Ovary (tissue), 3 donors: ENCODE results near the gene SEC14L2.

Experiments
- POLR2A ChIP-seq: fragments of 450-650 bp; IDR thresholded peaks from one replicate; pipeline ENCODE4 v1.6.1; 2017; ENCODE audit warnings: antibody characterized with exemption, mild to moderate bottlenecking, moderate library complexity
- TF ChIP-seq, protein P1 (sequence below), 3 donors: fragments of 450-650 bp in 2 of 3; fragments of 200-600 bp in 1 of 3; IDR thresholded peaks; one replicate each; pipeline versions ENCODE4 v1.5.1 to v1.8.0; 2016 to 2022; ENCODE audit warnings: antibody characterized with exemption in 3 of 3, mild to moderate bottlenecking in 1 of 3
- donor health status: DM: no; HTN: no; CAD: no.

DNA sequence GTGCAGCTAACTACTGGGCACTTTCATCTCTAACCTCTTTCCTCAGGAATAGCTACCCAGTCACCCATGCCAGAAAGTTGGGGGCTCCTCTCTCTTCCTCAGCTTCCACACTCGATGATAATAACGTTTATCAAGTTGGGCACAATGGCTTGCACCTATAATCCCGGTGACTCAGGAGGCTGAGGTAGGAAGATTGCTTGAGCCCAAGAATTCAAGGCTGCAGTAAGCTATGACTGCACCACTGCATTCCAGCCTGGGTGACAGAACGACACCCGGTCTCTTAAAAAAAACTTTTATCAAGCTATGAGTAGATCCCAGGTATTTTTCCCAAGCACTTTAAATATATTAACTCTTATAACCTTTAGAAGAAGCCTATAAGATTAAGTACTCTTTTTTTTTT is 42.2 kb upstream of the SEC14L2 start:
- TF ChIP-seq, protein P1, sequence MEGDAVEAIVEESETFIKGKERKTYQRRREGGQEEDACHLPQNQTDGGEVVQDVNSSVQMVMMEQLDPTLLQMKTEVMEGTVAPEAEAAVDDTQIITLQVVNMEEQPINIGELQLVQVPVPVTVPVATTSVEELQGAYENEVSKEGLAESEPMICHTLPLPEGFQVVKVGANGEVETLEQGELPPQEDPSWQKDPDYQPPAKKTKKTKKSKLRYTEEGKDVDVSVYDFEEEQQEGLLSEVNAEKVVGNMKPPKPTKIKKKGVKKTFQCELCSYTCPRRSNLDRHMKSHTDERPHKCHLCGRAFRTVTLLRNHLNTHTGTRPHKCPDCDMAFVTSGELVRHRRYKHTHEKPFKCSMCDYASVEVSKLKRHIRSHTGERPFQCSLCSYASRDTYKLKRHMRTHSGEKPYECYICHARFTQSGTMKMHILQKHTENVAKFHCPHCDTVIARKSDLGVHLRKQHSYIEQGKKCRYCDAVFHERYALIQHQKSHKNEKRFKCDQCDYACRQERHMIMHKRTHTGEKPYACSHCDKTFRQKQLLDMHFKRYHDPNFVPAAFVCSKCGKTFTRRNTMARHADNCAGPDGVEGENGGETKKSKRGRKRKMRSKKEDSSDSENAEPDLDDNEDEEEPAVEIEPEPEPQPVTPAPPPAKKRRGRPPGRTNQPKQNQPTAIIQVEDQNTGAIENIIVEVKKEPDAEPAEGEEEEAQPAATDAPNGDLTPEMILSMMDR (IDR thresholded peaks at IDR 0.05), result no peak
- TF ChIP-seq POLR2A, result no peak
